ENCODE data around the gene IER3. TPM values are rescaled to one million over a fixed set of nuclear protein-coding genes. Genes with fewer than 3 reads are reported as not detected.

The IER3 gene
- total and polyA plus RNA-seq, 9 of the 15 experiments (the other 6 are each of a cell fraction or from before 2014, with no cell fraction given) = 1.5 to 30.0 (median 11.5) TPM

DNA sequence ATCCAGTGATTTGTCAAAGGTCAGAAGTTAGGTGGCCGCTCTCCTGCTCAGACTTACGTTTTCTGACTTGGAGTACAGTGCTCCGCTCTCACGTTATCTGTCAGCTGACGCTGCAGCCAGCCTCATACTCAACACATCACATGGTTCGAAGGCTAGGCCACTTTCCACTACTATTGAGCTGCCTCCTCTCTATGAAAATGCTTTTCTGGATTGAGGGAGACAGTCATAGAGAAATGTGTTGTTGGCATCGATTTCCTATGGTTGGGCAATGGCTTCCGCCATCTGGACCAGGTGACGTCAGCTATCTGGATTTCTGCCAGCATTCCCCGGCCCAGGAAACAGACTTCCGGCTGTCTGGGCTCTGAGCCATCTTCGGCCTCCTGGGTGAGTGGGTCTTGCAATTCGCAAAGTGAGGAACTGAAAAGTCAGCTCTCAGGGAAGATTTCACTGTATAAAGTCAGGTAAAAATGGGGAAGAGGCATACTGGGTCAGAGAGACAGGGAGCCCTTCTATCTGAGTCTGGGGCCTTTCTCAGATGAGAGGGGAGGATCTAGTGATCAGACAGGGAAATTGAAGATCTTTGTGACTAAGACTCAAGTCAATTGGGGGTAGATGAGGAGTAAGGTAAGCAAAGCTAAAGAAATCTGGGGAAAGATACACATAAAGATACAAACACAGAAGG, 37.5 kb upstream of the IER3 start (continued):
- TF ChIP-seq, protein P1, sequence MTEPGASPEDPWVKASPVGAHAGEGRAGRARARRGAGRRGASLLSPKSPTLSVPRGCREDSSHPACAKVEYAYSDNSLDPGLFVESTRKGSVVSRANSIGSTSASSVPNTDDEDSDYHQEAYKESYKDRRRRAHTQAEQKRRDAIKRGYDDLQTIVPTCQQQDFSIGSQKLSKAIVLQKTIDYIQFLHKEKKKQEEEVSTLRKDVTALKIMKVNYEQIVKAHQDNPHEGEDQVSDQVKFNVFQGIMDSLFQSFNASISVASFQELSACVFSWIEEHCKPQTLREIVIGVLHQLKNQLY (CRISPR knock-in tag; conservative IDR thresholded peaks at IDR 0.05) = no peak
- TF ChIP-seq PCBP1 (IDR thresholded peaks at IDR 0.05; ENCODE audit: low read depth, low read length, poor library complexity, severe bottlenecking) (no peak), SMAD1 (IDR thresholded peaks at IDR 0.05; ENCODE audit: low read depth, low read length, partially characterized antibody) (peak; percentile 94), HSF4 (CRISPR knock-in tag; IDR thresholded peaks at IDR 0.05; ENCODE audit: borderline replicate concordance) (no peak), ZNF175 (CRISPR knock-in tag; IDR thresholded peaks at IDR 0.05; ENCODE audit: low read depth) (peak; percentile 95), ZFP1 (CRISPR knock-in tag; IDR thresholded peaks at IDR 0.05) (peak; percentile 60; the same call in 1 of the 2 replicates), ZNF212 (CRISPR knock-in tag; IDR thresholded peaks at IDR 0.05) (no peak), TCF7L2 (IDR thresholded peaks at IDR 0.05; ENCODE audit: low read depth, low read length) (no peak), CBX8 (IDR thresholded peaks at IDR 0.05; ENCODE audit: borderline replicate concordance, extremely low read depth, low read depth, low read length, poor library complexity, severe bottlenecking) (no peak), MBD2 (IDR thresholded peaks at IDR 0.05; ENCODE audit: borderline replicate concordance, low read depth) (peak; percentile 53; the same call in 1 of the 2 replicates), HLTF (IDR thresholded peaks at IDR 0.05) (no peak), ZNF583 (CRISPR knock-in tag; IDR thresholded peaks at IDR 0.05) (peak; percentile 95), ZNF707 (CRISPR knock-in tag; conservative IDR thresholded peaks at IDR 0.05) (0 out of 2 replicates have a peak, but pooled peaks have one; percentile 41)
- TF ChIP-seq, protein P2, sequence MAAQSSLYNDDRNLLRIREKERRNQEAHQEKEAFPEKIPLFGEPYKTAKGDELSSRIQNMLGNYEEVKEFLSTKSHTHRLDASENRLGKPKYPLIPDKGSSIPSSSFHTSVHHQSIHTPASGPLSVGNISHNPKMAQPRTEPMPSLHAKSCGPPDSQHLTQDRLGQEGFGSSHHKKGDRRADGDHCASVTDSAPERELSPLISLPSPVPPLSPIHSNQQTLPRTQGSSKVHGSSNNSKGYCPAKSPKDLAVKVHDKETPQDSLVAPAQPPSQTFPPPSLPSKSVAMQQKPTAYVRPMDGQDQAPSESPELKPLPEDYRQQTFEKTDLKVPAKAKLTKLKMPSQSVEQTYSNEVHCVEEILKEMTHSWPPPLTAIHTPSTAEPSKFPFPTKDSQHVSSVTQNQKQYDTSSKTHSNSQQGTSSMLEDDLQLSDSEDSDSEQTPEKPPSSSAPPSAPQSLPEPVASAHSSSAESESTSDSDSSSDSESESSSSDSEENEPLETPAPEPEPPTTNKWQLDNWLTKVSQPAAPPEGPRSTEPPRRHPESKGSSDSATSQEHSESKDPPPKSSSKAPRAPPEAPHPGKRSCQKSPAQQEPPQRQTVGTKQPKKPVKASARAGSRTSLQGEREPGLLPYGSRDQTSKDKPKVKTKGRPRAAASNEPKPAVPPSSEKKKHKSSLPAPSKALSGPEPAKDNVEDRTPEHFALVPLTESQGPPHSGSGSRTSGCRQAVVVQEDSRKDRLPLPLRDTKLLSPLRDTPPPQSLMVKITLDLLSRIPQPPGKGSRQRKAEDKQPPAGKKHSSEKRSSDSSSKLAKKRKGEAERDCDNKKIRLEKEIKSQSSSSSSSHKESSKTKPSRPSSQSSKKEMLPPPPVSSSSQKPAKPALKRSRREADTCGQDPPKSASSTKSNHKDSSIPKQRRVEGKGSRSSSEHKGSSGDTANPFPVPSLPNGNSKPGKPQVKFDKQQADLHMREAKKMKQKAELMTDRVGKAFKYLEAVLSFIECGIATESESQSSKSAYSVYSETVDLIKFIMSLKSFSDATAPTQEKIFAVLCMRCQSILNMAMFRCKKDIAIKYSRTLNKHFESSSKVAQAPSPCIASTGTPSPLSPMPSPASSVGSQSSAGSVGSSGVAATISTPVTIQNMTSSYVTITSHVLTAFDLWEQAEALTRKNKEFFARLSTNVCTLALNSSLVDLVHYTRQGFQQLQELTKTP (IDR thresholded peaks at IDR 0.05; ENCODE audit: low read depth in 1 of 2, partially characterized antibody in 2 of 2) = peak; percentile 21 to 90
